H1 (cell line): ENCODE data around the gene CLEC2A. TPM values are rescaled to one million over a fixed set of nuclear protein-coding genes. Genes with fewer than 3 reads are reported as not detected.

Source experiments
- CTCF ChIA-PET: fragments of 300-600 bp; sonication (Branson Sonifier 250); formaldehyde crosslinking; loops from one replicate; lab custom pipeline; 2021; ENCODE audit not compliant: partially characterized antibody; lab: Charles Lee
- POLR2A ChIA-PET: fragments of 300-600 bp; sonication (Branson Sonifier 250); formaldehyde crosslinking; loops from one replicate; lab custom pipeline; 2021; ENCODE audit warnings: inconsistent platforms; ENCODE audit not compliant: partially characterized antibody; lab: Charles Lee
- DNase-seq, 2 experiments: peaks; one replicate each; pipeline versions ENCODE4 v3.0.0 to v3.0.0-alpha.2; 2010 to 2022; ENCODE audit warnings: low spot score in 2 of 2, low read depth in 1 of 2, mixed read lengths in 1 of 2
- FAIRE-seq: peaks from 2 replicates; lab custom pipeline; 2011; peaks lifted over from hg19 to GRCh38; lab: Jason Lieb, UNC
- H2AFZ ChIP-seq: 2 replicates; pipeline ENCODE4 v1.8.1; 2012; ENCODE audit warnings: low read length, inconsistent platforms
- H2AK5ac ChIP-seq: 2 replicates; pipeline ENCODE4 v1.6.1; 2013; ENCODE audit warnings: low read depth, low read length
- H2BK120ac ChIP-seq: replicated peaks from 2 replicates; pipeline ENCODE3; 2013; ENCODE audit warnings: low read depth, low read length, inconsistent platforms
- H2BK12ac ChIP-seq: 2 replicates; pipeline ENCODE4 v1.6.1; 2013; ENCODE audit warnings: low read depth, low read length
- H2BK15ac ChIP-seq: 2 replicates; pipeline ENCODE4 v1.6.1; 2013; ENCODE audit warnings: low read length
- H2BK20ac ChIP-seq: 2 replicates; pipeline ENCODE4 v1.6.1; 2013; ENCODE audit warnings: low read length
- H2BK5ac ChIP-seq: 2 replicates; pipeline ENCODE4 v1.6.1; 2013; ENCODE audit warnings: low read depth, low read length
- H3K14ac ChIP-seq: 2 replicates; pipeline ENCODE4 v1.6.1; 2013; ENCODE audit warnings: inconsistent platforms; ENCODE audit not compliant: insufficient read length
- H3K18ac ChIP-seq: 2 replicates; pipeline ENCODE4 v1.6.1; 2013; ENCODE audit warnings: low read length; ENCODE audit errors: extremely low read depth
- H3K23ac ChIP-seq: 2 replicates; pipeline ENCODE4 v1.6.1; 2013; ENCODE audit warnings: inconsistent platforms; ENCODE audit not compliant: insufficient read length
- H3K23me2 ChIP-seq: 2 replicates; pipeline ENCODE4 v1.6.1; 2013; ENCODE audit warnings: low read depth, low read length
- H3K27ac ChIP-seq: 2 replicates; pipeline ENCODE4 v1.6.1; 2011; ENCODE audit warnings: low read depth, low read length, inconsistent platforms
- H3K27me3 ChIP-seq, 4 experiments: replicated peaks in 1 of 4; 1 replicate in 1 of 4; 2 replicates in 3 of 4; pipeline versions ENCODE4 v1.6.1 to v1.8.1; 2011 to 2013; ENCODE audit warnings: low read length in 3 of 4, mild to moderate bottlenecking in 3 of 4, inconsistent platforms in 2 of 4, mixed read lengths in 2 of 4, moderate library complexity in 1 of 4; ENCODE audit not compliant: control insufficient read depth in 3 of 4, insufficient read depth in 3 of 4; ENCODE audit errors: extremely low read depth in 1 of 4
- H3K36me3 ChIP-seq, 4 experiments: 2 replicates each; pipeline versions ENCODE4 v1.6.1 to v1.8.1; 2011 to 2013; ENCODE audit warnings: mild to moderate bottlenecking in 4 of 4, low read length in 3 of 4, moderate library complexity in 2 of 4, control low read depth in 1 of 4, inconsistent platforms in 1 of 4; ENCODE audit not compliant: insufficient read depth in 4 of 4, control insufficient read depth in 2 of 4
- H3K4ac ChIP-seq: replicated peaks from 2 replicates; pipeline ENCODE3; 2013; ENCODE audit warnings: low read length, low read depth, mixed read lengths, inconsistent platforms; ENCODE audit not compliant: insufficient read length
- H3K4me1 ChIP-seq, 4 experiments: replicated peaks in 1 of 4; 1 replicate in 1 of 4; 2 replicates in 3 of 4; pipeline versions ENCODE4 v1.6.1 to v1.8.1; 2011 to 2013; ENCODE audit warnings: low read length in 3 of 4, inconsistent platforms in 2 of 4, mixed read lengths in 1 of 4; ENCODE audit not compliant: insufficient read depth in 4 of 4, control insufficient read depth in 3 of 4
- H3K4me2 ChIP-seq, 2 experiments: 2 replicates each; pipeline versions ENCODE4 v1.6.1 to v1.8.1; 2011 to 2013; ENCODE audit warnings: low read depth in 2 of 2, low read length in 2 of 2, control low read depth in 1 of 2, inconsistent platforms in 1 of 2, mild to moderate bottlenecking in 1 of 2; ENCODE audit not compliant: insufficient read depth in 1 of 2
- H3K4me3 ChIP-seq, 4 experiments: fragments of 200-600, 300-600 bp in 1 of 4; sonication (generic), shearing (Covaris generic), sonication (Bioruptor Twin) in 1 of 4; 2 replicates each; pipeline versions ENCODE4 v1.5.1 to v1.8.1; 2011 to 2016; ENCODE audit warnings: low read length in 4 of 4, low read depth in 3 of 4, control low read depth in 2 of 4, inconsistent platforms in 2 of 4, mild to moderate bottlenecking in 2 of 4, mixed read lengths in 1 of 4, moderate library complexity in 1 of 4; ENCODE audit not compliant: insufficient read depth in 2 of 4; ENCODE audit errors: extremely low read depth in 1 of 4
- H3K56ac ChIP-seq: replicated peaks from 2 replicates; pipeline ENCODE3; 2013; ENCODE audit warnings: low read depth, mild to moderate bottlenecking, mixed read lengths, low read length, inconsistent platforms; ENCODE audit not compliant: insufficient read length
- H3K79me1 ChIP-seq: 2 replicates; pipeline ENCODE4 v1.6.1; 2013; ENCODE audit warnings: low read depth, low read length, control low read depth
- H3K79me2 ChIP-seq, 2 experiments: 2 replicates each; pipeline versions ENCODE4 v1.6.1 to v1.8.1; 2012 to 2013; ENCODE audit warnings: low read length in 2 of 2, mild to moderate bottlenecking in 2 of 2, inconsistent platforms in 1 of 2; ENCODE audit not compliant: insufficient read depth in 2 of 2, control insufficient read depth in 1 of 2
- H3K9ac ChIP-seq, 4 experiments: replicated peaks in 1 of 4; 1 replicate in 1 of 4; 2 replicates in 3 of 4; pipeline versions ENCODE4 v1.6.1 to v1.8.1; 2011 to 2013; ENCODE audit warnings: low read depth in 3 of 4, low read length in 3 of 4, control low read depth in 2 of 4, mild to moderate bottlenecking in 2 of 4, moderate library complexity in 2 of 4, inconsistent platforms in 1 of 4; ENCODE audit errors: extremely low read depth in 1 of 4
- H3K9me3 ChIP-seq, 2 experiments: 2 replicates each; pipeline versions ENCODE4 v1.6.1 to v1.8.1; 2012 to 2013; ENCODE audit warnings: mild to moderate bottlenecking in 2 of 2, moderate library complexity in 2 of 2, control low read depth in 1 of 2, inconsistent platforms in 1 of 2, low read depth in 1 of 2, low read length in 1 of 2, mixed read lengths in 1 of 2; ENCODE audit not compliant: insufficient read depth in 2 of 2
- H4K20me1 ChIP-seq, 2 experiments: replicated peaks in 1 of 2; 2 replicates each; pipeline versions ENCODE3 to v1.8.1; 2011 to 2013; ENCODE audit warnings: inconsistent platforms in 2 of 2, low read length in 2 of 2, mild to moderate bottlenecking in 1 of 2; ENCODE audit not compliant: insufficient read depth in 2 of 2, control insufficient read depth in 1 of 2
- H4K5ac ChIP-seq: 2 replicates; pipeline ENCODE4 v1.6.1; 2013; ENCODE audit warnings: low read length, low read depth, mixed read lengths, inconsistent platforms; ENCODE audit not compliant: insufficient read length
- H4K8ac ChIP-seq: 2 replicates; pipeline ENCODE4 v1.8.0; 2013; ENCODE audit warnings: mild to moderate bottlenecking, moderate library complexity, low read length, inconsistent platforms; ENCODE audit not compliant: insufficient read depth; ENCODE audit errors: extremely low read depth
- H4K91ac ChIP-seq: replicated peaks from 2 replicates; pipeline ENCODE3; 2013; ENCODE audit warnings: low read length, mixed read lengths, inconsistent platforms; ENCODE audit not compliant: insufficient read length
- MAFK ChIP-seq: IDR thresholded peaks from 2 replicates; pipeline ENCODE4 v1.6.1; 2012; ENCODE audit warnings: low read depth, mild to moderate bottlenecking, improper control_type of control experiment, low read length
- RAD21 ChIP-seq, 2 experiments: IDR thresholded peaks in 1 of 2; conservative IDR thresholded peaks in 1 of 2; 2 replicates each; pipeline ENCODE4 v1.6.1; 2011; ENCODE audit warnings: low read depth in 2 of 2, low read length in 2 of 2, improper control_type of control experiment in 1 of 2, inconsistent platforms in 1 of 2, mild to moderate bottlenecking in 1 of 2, moderate library complexity in 1 of 2
- WGBS, 2 experiments: shearing (Covaris generic) in 1 of 2; methylation state at CpG; one replicate each; pipeline versions ENCODE4 v1.1.6 to v1.1.7; 2013 to 2015; ENCODE audit warnings: low lambda C conversion rate in 2 of 2, mixed read lengths in 2 of 2, inconsistent platforms in 1 of 2, low coverage in 1 of 2, missing lambda C conversion rate in 1 of 2; ENCODE audit not compliant: insufficient replicate concordance in 2 of 2, insufficient coverage in 1 of 2, insufficient read length in 1 of 2; ENCODE audit errors: extremely low coverage in 1 of 2, missing lambda C conversion rate in 1 of 2; 5-methylcytosine and 5-hydroxymethylcytosine counted together
- polyA plus RNA-seq, 7 experiments: library from polyadenylated mRNA; depleted of rRNA in 3 of 7; stranded (reverse) in 5 of 7; unstranded in 2 of 7; fragments of >200 nt in 5 of 7; fragments of 200-250 nt in 2 of 7; gene quantifications; 1 replicate in 5 of 7; 2 replicates in 1 of 7; 4 replicates in 1 of 7; pipeline versions ENCODE4 v1.2.1 to v1.2.3, GENCODE V29; 2011 to 2013; ENCODE audit warnings: missing spikeins in 2 of 7, mixed read lengths in 2 of 7
- total RNA-seq: library from RNA; stranded (reverse); fragmentation: NEBNext Ultra II Directional; extraction: Animal tissue kit (Norgen Biotek cat#: 25700); gene quantifications from 2 replicates; pipeline ENCODE4 v1.2.1, GENCODE V29; 2021

CLEC2A gene
- total and polyA plus RNA-seq, 2 of the 8 experiments (the other 6 are each of a cell fraction or from before 2014, with no cell fraction given), result 0.63 to 3.7 TPM

- no peaks in the 10 kb centered on the region; a peak in 1 of 7 replicates for H3K4me1 ChIP-seq
- no peaks in the 10 kb centered on the region for H3K36me3 ChIP-seq
- no peak overlapping the region for H2BK5ac ChIP-seq
- CTCF ChIA-PET, result interaction anchor here (1.2 kb wide), 1 partner anchor 94 kb away, joined by 3 read pairs; no protein-coding TSS in a partner anchor
- no peak overlapping the region for H2BK12ac ChIP-seq
- H3K79me1 ChIP-seq, result no peaks in the 10 kb centered on the region
- no peak overlapping the region for H4K5ac ChIP-seq
- no peak overlapping the region for H3K27ac ChIP-seq
- H3K56ac ChIP-seq, result no peak overlapping the region
- TF ChIP-seq MAFK (no peak), RAD21 (IDR thresholded peaks at IDR 0.05 in 1 of 2, conservative IDR thresholded peaks at IDR 0.05 in 1 of 2; ENCODE audit: low read depth in 2 of 2, low read length in 2 of 2) (no peak)
- no peak overlapping the region for H3K23ac ChIP-seq
- H3K4me2 ChIP-seq, result no peak overlapping the region
- no peak overlapping the region for H2AK5ac ChIP-seq
- POLR2A ChIA-PET, result no interaction called here
- H3K9me3 ChIP-seq, result peaks cover 0 to 4% of the 10 kb centered on the region in 2 experiments; a peak in 1 of 4 replicates
- H3K18ac ChIP-seq, result no peak overlapping the region
- H3K23me2 ChIP-seq, result no peaks in the 10 kb centered on the region
- no peak overlapping the region for H3K9ac ChIP-seq
- no peak overlapping the region for H3K4ac ChIP-seq
- WGBS, 2 experiments, result 83% methylated on average over 16 of the region's 19 CpGs; no CpG with 5 or more reads in 1 of the 2 experiments
- H3K27me3 ChIP-seq, result no peaks in the 10 kb centered on the region
- no peak for DNase-seq
- H4K8ac ChIP-seq, result peak overlapping the region; percentile 35; the same call in 1 of the 2 replicates
- no peak for FAIRE-seq
- H4K20me1 ChIP-seq, result no peaks in the 10 kb centered on the region
- no peak overlapping the region for H3K14ac ChIP-seq
- H3K4me3 ChIP-seq, result no peak overlapping the region
- H3K79me2 ChIP-seq, result no peaks in the 10 kb centered on the region
- H2AFZ ChIP-seq, result peak overlapping the region; percentile 84
- no peak overlapping the region for H2BK20ac ChIP-seq
- H4K91ac ChIP-seq, result no peak overlapping the region
- H2BK120ac ChIP-seq, result no peak overlapping the region
- no peak overlapping the region for H2BK15ac ChIP-seq
These were observed 11.1 kb upstream of the CLEC2A start for GRCh38 chr12:9943240-9943639.
